ENCODE measurements around the gene KRCC1.
"Not testable (repeated sequence)": the region's sequence is repeated elsewhere in the genome, so short reads cannot be mapped to it uniquely, and the experiment has no call there.

The KRCC1 gene

GRCh38 chr2:88003074-88003755, 52.4 kb downstream of the KRCC1 start:
- DNase-seq: no peak

DNA sequence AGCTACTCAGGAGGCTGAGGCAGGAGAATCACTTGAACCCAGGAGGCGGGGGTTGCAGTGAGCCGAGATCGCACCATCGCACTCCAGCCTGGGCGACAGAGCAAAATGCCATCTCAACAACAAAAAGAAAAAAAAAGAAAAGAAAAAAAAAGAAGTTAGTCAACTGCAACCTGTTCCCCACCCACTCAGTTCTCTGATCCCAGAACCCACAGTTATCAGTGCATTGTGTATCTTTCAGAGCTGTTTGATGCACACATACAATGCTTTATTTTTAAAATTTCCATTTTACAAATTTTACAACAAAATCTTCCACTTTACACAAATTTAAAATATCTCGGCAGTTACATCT, 53.2 kb downstream of the KRCC1 start:
- no peak for DNase-seq

- DNase-seq: not testable (repeated sequence)
Measured at GRCh38 chr2:88000474-88000873, 55.1 kb downstream of the KRCC1 start.

- no peak for DNase-seq
Measured at GRCh38 chr2:87996570-87996969, 59.0 kb downstream of the KRCC1 start.

DNA sequence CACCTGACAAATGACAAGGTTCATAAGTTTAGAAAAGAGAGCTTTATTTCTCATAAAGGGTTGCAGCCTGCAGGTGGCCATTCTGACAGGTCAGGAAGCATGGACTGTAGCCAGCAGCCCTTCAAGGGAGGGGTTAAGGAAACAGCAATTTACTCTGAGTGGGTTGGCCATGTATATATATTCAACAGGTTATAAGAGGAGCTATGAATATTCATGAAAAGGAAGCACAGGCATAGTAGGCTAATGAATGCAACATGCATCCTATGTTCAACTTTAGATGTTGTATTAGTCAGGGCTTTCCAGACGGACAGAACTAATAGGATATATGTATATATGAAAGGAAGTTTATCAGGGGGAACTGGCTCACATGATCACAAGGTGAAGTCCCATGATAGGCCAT, 59.8 kb downstream of the KRCC1 start:
- no peak for DNase-seq

DNA sequence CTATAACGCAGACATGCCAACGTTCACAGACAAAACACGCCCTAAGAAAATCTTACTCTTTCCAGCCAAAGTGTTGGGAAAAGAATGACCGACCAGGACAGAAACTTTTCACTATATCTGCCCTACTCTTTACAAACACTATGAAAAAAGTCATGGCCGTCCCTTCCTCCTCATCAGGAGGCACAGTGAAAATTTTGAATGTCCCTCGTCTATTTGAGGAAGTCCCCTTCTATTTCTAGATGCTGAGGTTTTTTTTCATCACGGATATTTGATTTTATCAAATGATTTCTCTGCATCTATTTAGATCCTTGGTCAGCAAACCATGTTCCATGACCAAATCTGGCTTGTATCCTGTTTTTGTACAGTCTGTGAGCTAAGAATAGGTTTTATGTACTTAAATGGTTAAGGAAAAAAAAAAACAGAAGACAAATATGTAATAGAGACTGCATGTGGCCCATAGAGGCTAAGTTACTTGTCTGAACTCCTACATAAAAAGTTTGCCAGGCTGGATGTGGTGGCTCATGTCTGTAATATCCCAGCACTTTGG, 61.2 kb downstream of the KRCC1 start:
- not testable (repeated sequence) for DNase-seq

DNA sequence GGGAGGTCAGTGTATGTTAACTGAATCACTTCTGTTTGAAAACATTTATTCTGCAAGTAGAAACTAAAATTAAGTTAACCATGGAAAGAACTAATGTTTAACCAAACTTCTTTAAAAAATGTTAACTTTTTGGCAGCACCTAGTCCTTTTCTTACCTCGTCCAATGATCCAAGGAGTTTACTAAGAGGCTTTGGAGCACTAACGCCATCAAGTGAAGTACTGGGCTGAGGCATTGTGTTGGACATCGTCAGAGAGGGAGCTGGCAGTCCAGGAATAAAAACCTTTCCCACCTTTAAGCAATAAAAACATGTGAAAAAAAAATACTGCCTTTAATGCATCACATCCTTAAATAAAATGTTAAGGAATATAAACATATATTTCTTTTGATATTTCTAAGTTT, 63.0 kb downstream of the KRCC1 start:
- not testable (repeated sequence) for DNase-seq

GRCh38 chr2:87987473-87987872, 68.1 kb downstream of the KRCC1 start:
- not testable (repeated sequence) for DNase-seq

DNA sequence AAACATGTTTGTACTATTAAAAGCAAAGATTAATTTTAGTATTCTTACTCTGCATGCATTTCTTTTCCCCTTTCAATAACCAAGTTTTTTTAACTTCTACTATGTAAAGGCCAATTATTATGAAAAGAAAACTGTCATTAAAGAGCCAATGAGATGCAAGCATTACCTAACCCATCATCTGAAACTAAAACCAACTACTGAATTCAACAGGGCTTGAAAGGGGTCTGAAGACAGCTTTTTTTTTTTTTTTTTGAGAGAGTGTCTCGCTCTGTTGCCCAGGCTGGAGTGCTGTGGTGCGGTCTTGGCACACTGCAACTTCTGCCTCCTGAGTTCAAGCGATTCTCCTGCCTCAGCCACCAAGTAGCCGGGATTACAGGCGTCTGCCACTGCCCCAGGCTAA, 69.7 kb downstream of the KRCC1 start:
- not testable (repeated sequence) for DNase-seq

DNA sequence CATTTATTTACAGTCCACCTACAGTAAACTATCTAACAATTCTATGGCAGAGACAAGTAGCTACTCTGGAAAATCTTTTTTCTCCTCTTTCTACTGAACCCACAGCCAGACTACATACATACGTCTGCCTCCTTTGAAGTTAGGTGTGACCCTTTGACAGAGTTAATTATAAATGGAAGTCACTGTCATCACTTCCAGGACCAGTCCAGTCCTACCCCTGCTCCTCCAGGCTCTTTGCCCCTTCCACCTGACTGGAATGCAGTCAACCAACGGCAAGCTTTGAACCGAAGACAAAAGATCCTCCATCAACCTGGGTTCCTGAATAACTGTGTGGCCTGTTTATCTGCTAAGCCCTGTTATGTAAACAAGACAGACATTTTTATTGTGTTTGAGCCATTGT, 74.4 kb downstream of the KRCC1 start:
- not testable (repeated sequence) for DNase-seq
